Measurements from ENCODE around the gene SLC44A5.
"Not testable (repeated sequence)": the region's sequence is repeated elsewhere in the genome, so short reads cannot be mapped to it uniquely, and the experiment has no call there.

SLC44A5 gene

DNA sequence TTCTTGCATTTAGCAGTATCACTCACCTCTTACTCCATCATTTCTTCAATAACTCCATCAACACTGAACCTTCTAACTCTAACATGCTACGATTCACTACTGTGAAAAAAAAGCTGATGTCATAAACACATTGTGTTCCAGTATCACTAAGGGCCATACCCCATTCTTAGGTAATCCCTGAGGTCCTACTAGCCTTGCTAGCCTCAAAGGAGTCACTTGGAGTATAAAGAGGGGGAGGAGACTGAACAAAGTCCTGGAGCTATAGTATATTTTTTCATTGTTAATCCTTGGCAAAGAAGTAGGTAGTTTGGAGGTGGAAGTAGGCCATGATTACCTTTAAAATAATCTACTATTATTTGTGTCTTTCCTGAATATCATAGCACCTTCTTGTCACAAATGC lies at the start of gene SLC44A5:
TSS of gene SLC44A5 (minus strand) at position 101 of the 400 bp plus-strand sequence. CDS start 69,667 bp downstream, outside the sequence.
- DNase-seq = no peak

DNA sequence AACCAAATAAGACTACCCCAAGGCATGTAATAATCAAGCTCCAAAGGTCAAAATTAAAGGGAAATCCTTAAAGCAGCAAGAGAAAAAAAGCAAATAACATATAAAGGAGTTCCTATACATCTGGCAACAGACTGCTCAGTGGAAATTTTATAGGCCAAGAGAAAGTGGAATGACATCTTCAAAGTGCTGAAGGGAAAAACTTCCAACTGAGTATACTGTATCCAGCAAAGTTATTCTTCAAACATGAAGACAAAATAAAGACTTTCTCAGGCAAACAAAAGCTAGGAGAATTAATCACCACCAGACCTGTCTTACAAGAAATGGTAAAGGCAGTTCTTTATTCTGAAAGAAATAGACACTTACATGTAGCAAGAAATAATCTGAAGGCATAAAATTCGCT lies 45.0 kb upstream of the SLC44A5 start:
- DNase-seq = no peak

GRCh38 chr1:75647183-75647582 lies 36.3 kb upstream of the SLC44A5 start:
- not testable (repeated sequence) for DNase-seq

DNA sequence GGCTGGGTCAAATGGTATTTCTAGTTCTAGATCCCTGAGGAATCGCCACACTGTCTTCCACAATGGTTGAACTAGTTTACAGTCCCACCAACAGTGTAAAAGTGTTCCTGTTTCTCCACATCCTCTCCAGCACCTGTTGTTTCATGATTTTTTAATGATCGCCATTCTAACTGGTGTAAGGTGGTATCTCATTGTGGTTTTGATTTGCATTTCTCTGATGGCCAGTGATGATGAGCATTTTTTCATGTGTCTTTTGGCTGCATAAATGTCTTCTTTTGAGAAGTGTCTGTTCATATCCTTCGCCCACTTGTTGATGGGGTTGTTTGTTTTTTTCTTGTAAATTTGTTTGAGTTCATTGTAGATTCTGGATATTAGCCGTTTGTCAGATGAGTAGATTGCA lies 34.2 kb upstream of the SLC44A5 start:
- DNase-seq = not testable (repeated sequence)

- DNase-seq = no peak
Measured at GRCh38 chr1:75643460-75643859, 32.5 kb upstream of the SLC44A5 start.

DNA sequence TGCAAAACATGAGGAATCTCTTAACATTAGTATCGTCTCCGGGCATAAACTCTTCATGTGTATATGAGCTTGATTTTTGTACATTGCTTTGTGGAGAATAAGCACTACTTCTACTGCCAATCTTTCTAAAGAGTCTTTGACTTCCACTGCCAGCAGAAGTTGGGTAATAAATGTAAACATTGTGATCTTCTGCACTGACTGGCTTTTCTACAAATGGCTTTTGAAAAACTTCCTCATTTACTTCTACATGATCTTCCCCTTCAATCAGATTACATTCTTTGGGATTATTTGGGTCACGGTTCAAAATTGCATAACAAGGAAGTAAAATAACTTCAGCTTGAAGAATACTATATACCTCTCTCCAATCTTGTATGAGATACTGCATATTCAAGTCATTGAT lies 30.4 kb upstream of the SLC44A5 start:
- DNase-seq = no peak

DNA sequence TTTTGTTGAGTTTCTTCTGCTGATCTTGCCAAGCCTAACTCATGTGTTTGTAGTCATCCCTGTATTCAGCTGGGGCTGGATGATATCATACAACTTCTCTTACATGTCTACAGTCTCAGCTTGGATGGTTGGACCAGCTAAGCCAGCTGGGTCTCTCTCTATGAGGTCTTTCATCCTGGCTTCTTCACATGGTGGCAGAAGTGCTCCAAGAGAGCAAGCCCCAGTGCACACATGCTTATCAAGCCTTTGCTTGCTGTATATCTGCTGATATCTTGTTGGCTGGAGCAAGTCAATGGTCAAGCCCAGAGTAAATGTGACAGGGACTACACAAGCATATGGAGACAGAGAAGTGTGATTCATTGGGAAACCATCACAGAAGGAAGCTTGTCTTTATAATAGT lies 29.2 kb upstream of the SLC44A5 start:
- DNase-seq = no peak

- DNase-seq = no peak
Measured at GRCh38 chr1:75632350-75632949, 21.5 kb upstream of the SLC44A5 start.

- no peak for DNase-seq
Measured at GRCh38 chr1:75630998-75631397, 20.1 kb upstream of the SLC44A5 start.

GRCh38 chr1:75630004-75630594 lies 19.2 kb upstream of the SLC44A5 start:
- DNase-seq = no peak

DNA sequence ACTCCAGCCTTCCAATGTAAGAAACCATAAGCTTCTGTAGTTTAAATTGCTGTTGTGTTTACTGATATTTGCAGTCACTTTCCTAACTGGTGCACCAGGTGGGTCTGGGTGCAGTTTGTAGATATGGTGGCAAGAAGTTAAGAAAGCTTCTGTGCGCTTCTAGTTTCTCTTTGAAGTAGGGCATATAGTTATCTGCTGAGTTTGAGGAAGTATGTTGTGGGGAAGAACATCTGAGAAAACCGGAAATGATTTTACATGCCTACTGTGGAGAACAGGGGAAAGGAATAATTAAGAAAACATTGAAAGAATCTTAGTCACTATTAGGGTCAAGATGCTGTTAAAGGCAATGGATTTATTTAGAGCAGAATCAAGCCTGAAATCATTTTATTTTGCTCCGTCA lies 14.9 kb upstream of the SLC44A5 start:
- DNase-seq = no peak

GRCh38 chr1:75618382-75618781 lies 7.5 kb upstream of the SLC44A5 start:
- DNase-seq = no peak

DNA sequence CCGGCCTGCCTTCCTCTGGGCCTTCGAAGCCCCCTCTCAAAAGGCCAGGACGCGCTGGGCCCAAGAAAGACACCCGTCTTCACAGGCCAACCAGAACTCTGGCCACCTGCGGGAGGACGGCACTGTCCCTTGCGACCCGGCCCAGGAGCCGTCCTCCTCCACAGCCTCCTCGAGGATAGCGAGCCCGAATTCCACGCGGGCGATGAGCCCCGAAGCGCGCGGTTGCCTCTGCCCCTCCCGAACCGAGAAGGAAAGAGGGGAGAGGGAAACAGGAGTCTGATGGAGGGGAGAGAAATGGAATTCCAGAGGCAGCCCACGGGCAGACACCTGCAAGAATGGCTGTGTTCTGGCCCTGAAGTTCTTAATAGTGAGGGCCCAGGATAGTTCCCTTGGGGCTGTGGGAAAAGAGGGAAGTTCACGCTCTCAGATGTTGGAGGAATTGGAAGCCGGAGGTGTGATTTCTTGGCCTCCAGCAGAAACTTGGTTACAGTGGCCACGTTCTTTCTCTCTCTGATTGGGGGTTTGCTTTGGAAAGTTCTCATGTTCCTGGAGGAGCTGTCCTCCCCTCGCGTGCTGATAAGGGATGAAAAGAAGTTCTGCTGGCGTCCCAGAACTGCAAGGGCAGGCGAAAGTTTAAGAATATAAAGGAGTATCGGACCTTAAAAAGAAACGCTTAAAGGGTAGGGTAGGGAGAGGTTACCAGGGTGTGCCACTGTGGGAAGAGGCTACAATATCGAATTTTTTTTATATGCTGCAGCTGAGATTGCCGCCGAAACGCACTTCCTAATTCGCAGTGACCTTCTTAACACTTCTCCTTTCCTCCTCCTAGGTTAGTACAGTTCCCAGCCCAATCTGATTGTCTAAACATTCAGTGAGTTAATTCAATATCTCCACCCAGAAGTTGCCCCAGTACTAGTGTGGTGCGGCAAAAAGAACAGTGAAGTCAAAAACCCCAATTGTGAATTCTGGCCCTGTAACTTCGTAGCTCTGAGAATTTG lies 5.8 kb upstream of the SLC44A5 start:
- no peak for DNase-seq

DNA sequence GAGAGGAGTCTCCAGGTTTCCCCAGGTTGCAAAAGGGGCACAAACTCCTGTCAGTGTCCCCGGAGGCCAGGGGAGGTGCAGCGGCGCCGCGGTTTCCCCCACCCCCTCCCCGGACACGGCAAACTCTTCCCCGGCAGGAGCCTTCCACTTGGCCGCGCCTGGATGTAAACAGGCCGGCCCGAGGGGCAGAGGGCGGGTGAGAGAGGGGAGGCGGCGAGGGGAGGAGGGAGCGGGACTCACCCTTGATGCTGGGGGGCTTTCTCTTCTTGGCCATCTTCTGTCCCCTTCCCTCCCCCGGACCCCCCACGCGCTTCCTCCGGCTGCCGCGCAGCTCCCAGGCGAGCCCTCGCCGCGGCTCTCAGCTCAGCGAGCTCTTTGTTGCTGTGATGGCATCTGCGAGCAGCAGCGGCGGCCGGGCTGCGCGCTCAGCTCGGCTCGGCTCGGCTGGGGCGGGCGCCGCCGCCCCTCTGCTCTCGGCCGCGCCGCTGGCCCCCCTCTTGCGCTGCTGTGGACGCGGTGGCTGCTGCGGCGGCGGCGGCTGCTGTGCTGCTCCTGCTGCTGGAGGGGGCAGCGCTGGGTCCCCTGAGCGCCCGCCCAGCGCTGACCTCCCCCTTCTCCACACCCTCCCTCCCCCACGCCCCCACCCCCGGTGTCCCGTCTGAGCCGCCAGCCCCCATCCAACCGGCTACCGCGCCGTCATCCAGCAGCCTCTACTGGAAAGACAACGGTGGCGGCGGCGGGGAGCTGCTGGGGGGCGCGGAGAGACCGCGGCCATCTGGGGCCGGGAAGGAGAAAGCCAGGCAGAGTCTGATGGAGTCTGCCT lies 4.9 kb upstream of the SLC44A5 start:
- no peak for DNase-seq

- DNase-seq = no peak
Measured at GRCh38 chr1:75614399-75614756, 3.5 kb upstream of the SLC44A5 start.

DNA sequence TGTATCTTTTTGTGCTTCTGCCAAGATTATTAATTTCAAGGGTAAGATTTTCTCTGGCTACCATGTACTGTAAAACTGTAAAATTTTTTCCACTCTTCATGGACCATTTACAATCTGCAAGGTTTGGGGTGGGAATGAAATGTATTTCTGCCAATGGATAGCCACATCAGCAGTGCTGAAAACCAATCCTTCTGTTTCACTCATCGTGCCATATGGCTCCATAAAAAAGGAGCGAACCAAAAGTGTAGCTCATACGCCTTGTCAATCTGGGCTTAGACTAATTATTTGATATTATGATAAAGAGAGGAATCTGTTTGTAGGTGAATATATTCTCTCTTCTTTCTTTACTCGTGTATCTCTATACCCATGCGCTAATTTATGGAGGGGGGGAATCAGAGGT lies 3.0 kb upstream of the SLC44A5 start:
- no peak for DNase-seq

DNA sequence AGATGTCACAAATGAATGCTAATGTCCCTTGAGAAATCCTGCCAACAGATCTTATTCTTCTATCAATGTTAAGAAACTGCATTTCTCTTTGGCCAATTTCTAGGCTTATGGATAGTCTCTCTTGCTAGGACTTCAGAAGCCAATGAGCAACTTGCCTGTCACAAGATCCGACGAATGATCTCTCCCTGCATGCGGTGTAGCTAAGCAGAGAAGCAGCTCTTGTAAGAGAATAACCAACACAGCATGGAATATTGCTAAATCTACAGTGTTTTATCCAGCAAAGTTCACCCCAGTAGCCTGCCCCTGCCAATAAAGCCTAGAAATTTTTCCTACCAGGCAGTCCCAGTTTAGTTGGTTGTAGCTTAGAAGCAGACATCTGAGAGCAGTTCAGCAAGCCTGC lies 2.1 kb upstream of the SLC44A5 start:
- DNase-seq = no peak

DNA sequence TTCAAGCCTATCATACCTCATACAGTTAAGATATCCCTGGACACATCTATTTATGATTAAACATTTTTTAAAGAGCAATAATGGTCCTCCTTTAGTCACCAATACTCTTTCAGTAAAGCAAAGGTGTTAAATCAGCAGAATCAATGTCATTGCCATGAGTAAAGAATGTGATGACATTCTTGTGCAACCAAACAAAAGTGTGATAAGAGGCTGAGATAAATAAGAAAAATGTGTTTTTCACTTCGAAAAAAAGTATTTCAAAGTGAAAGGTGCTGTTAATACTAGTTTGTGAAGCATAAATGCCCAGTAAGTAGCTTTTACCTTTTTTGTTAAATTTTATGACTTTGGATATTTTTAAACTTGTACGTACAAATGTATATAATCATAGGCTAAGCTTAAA lies 8.4 kb downstream of the SLC44A5 start:
- DNase-seq = no peak

DNA sequence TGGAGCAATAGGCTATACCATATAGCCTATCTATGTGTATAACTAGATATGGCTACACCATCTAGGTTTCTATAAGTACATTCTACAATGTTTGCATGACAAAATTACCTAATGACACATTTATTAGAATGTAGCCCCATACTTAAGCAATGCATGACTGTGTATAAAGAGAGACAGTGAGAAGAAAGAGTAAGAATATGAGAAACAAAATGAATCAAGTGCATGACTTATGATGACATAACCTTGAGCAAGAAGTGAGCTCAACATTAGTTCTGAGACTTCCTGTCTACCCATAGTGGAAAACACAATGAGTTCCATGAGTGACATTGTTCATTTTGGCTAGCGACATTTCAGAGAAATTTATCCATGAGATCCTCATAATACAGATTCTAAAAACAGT lies 10.1 kb downstream of the SLC44A5 start:
- no peak for DNase-seq

GRCh38 chr1:75594327-75594726 lies 16.6 kb downstream of the SLC44A5 start:
- DNase-seq = no peak

DNA sequence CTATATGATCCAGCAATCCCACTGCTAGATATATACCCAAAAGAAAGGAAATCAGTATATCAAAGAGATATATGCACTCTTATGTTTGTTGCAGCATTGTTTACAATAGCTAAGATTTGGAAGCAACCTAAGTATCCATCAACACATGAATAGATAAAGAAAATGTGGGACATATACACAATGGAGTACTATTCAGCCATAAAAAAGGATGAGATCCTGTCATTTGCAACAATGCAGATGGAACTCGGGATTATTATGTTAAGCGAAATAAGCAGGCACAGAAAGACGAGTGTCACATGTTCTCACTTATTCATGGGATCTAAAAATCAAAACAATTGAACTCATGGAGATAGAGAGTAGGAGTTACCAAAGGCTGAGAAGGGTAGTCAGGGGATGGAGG lies 17.5 kb downstream of the SLC44A5 start:
- DNase-seq = not testable (repeated sequence)

DNA sequence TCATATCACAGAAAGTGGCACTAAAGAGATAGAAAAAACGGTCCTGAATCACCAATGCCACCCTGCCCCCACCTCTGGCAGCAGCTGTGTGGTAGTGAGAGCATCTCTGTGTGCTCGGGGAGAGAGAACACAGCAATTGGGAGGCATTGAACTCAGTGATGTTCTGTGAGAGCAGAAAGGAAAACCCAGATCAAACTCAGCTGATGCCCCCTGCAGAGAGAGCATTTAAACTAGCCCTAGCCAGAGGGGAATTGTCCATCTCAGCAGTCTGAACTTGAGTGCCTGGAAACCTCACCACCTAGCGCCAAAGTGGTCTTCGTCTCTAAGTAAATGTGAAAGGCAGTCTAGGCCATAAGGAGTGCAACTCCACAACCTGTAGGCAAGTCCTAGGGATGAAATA lies 21.3 kb downstream of the SLC44A5 start:
- DNase-seq = no peak
